Left ventricle myocardium inferior (tissue), 1 donor: ENCODE measurements around the gene GNG14. TPM values are rescaled to one million over a fixed set of nuclear protein-coding genes. Genes with fewer than 3 reads are reported as not detected.
A peak's percentile ranks its signal among the peaks of the same experiment; 100 is the strongest.

Source experiments
- DNase-seq: peaks from one replicate; pipeline ENCODE4 v3.0.0-alpha.2; 2020
- H3K27ac ChIP-seq: fragments of 200-600 bp; replicated peaks from 2 replicates; pipeline ENCODE4 v1.8.0; 2021
- H3K27me3 ChIP-seq: fragments of 200-600 bp; 2 replicates; pipeline ENCODE4 v1.8.0; 2021; ENCODE audit warnings: low read depth
- H3K36me3 ChIP-seq: fragments of 200-600 bp; 2 replicates; pipeline ENCODE4 v1.8.0; 2021
- H3K4me1 ChIP-seq: fragments of 200-600 bp; 2 replicates; pipeline ENCODE4 v1.8.0; 2021
- H3K4me3 ChIP-seq: fragments of 200-600 bp; 2 replicates; pipeline ENCODE4 v1.8.0; 2021; ENCODE audit warnings: mild to moderate bottlenecking, moderate library complexity
- H3K9me3 ChIP-seq: fragments of 200-600 bp; replicated peaks from 2 replicates; pipeline ENCODE4 v1.8.0; 2021
- intact Hi-C: fragments of 100-400 bp; cut with micrococcal nuclease; formaldehyde crosslinking; loops from one replicate; pipeline ENCODE4 v1.11.0; 2022
- total RNA-seq: library from RNA; stranded (reverse); fragmentation: NEBNext Ultra II Directional; extraction: Animal tissue kit (Norgen Biotek cat#: 25700); gene quantifications from one replicate; pipeline ENCODE4 v1.2.1, GENCODE V29; 2021
- TF ChIP-seq, protein P1 (sequence below): fragments of 200-600 bp; IDR thresholded peaks from 2 replicates; pipeline ENCODE4 v1.8.0; 2021; ENCODE audit warnings: antibody characterized with exemption, mild to moderate bottlenecking, borderline replicate concordance
- donor health status: DM: no; HTN: yes; CAD: no; lungs with severe emphysema.

The GNG14 gene
- total RNA-seq, 1 donor from 2014 or later, result not detected

- Histone ChIP-seq H3K27ac (no peak overlapping the region), H3K9me3 (no peaks in the 10 kb centered on the region), H3K4me1 (peaks cover 45% of the 10 kb centered on the region), H3K4me3 (no peak overlapping the region), H3K36me3 (peaks cover 46% of the 10 kb centered on the region), H3K27me3 (no peaks in the 10 kb centered on the region)
- intact Hi-C loops, result no loop called here
- DNase-seq, result no peak
- TF ChIP-seq, protein P1, sequence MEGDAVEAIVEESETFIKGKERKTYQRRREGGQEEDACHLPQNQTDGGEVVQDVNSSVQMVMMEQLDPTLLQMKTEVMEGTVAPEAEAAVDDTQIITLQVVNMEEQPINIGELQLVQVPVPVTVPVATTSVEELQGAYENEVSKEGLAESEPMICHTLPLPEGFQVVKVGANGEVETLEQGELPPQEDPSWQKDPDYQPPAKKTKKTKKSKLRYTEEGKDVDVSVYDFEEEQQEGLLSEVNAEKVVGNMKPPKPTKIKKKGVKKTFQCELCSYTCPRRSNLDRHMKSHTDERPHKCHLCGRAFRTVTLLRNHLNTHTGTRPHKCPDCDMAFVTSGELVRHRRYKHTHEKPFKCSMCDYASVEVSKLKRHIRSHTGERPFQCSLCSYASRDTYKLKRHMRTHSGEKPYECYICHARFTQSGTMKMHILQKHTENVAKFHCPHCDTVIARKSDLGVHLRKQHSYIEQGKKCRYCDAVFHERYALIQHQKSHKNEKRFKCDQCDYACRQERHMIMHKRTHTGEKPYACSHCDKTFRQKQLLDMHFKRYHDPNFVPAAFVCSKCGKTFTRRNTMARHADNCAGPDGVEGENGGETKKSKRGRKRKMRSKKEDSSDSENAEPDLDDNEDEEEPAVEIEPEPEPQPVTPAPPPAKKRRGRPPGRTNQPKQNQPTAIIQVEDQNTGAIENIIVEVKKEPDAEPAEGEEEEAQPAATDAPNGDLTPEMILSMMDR, result no peak
These were observed 43.5 kb downstream of the GNG14 start for GRCh38 chr19:12731337-12731736.

DNA sequence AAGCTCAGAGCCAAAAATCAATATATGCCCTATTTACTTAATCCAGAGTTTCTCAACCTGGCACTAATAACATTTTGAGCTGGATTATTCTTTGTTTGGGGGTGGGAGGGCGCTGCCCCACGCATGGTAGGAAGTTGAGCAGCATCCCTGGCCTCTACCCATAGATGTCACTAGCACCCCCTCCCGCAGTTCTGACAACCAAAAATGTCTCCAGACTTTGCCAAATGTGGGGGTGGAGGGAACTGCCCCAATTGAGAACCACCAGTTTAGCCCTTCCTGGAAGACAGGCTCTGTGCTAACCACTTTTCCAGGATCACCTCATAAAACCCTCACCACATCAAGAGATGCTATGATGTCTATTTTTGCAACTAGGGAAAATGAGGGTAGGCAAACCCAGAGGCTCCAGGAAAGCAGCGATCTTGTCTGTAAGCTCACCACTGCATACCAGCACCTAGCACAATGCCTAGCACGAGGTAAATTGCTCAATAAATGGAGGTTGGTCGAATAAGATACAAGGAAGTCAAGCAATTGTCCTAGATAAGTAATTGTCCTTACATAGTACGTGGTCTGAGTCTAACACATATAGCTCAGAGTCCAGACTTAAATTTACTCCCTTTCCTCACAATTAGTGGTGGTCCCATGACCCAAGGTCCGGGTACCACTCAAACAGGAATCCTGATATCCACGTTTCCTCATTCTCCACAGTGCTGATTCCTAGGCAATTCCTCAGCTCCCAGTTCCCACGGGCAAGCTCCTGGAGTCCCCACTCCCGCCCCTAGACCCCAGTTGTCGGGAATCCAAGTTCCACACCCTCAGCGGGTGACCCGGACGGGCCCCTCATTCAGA, 45.8 kb downstream of the GNG14 start:
- peak overlapping the region; percentile 97 for H3K27ac ChIP-seq
- H3K36me3 ChIP-seq, result peaks cover 41% of the 10 kb centered on the region
- H3K4me1 ChIP-seq, result peaks cover 62% of the 10 kb centered on the region
- DNase-seq, result no peak
- intact Hi-C loops, result no loop called here
- H3K9me3 ChIP-seq, result no peaks in the 10 kb centered on the region
- H3K4me3 ChIP-seq, result peak overlapping the region; percentile 99
- TF ChIP-seq, protein P1, result no peak
- H3K27me3 ChIP-seq, result no peaks in the 10 kb centered on the region

GRCh38 chr19:12736995-12737834, 49.4 kb downstream of the GNG14 start, which contains the start of gene GET3:
GET3 (plus strand) TSS chr19:12737497; CDS start chr19:12737506, 9 bp downstream.
- DNase-seq, result peak; percentile 85
- Histone ChIP-seq H3K4me1 (peaks cover 50% of the 10 kb centered on the region), H3K27me3 (no peaks in the 10 kb centered on the region), H3K27ac (peak within 1 kb of the TSS; percentile 94), H3K36me3 (peaks cover 43% of the 10 kb centered on the region), H3K4me3 (peak within 1 kb of the TSS; percentile 86), H3K9me3 (no peaks in the 10 kb centered on the region)
- intact Hi-C loops, result no loop called here
- TF ChIP-seq, protein P1, result no peak

DNA sequence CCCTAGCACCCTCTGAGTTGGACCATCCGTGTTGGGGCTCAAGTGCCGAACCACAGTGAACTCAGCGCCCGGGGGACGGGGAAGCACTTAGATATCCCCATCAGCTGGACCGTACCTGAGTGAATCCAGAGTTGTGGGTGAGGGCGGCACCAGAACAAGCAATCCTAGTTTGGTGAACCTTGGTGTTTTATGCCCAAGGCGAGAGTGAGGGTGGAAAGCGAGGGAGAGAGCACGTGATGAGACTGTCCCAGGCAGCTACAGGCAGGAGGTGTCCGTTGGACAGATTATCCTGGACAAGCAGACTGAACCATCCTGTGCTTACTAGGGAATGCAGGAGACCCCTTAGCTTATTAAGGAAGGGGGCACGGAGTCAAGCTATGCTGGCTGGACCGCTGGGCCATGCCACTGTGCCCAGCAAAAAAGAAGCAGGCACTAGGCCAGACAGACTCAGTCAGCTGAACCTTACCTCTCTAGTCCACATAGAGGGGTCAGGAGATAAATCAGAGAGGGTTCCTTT, 50.1 kb downstream of the GNG14 start:
- no peaks in the 10 kb centered on the region for H3K9me3 ChIP-seq
- no peak for DNase-seq
- H3K4me1 ChIP-seq, result peaks cover 43% of the 10 kb centered on the region
- TF ChIP-seq, protein P1, result no peak
- no peaks in the 10 kb centered on the region for H3K27me3 ChIP-seq
- intact Hi-C loops, result no loop called here
- H3K27ac ChIP-seq, result peak overlapping the region; percentile 94
- H3K4me3 ChIP-seq, result peak overlapping the region; percentile 86
- peaks cover 46% of the 10 kb centered on the region for H3K36me3 ChIP-seq

Other genes with a start within 250 kb of the GNG14 start
- gene ZNF443, start 247.0 kb upstream of the GNG14 start, total RNA-seq, result 2.3 TPM
- gene ZNF709, start 203.2 kb upstream of the GNG14 start, total RNA-seq, result 1.1 TPM
- gene ZNF564, start 136.5 kb upstream of the GNG14 start, total RNA-seq, result 11.1 TPM
- gene ZNF490, start 77.2 kb upstream of the GNG14 start, total RNA-seq, result 4.1 TPM
- 15.4 TPM for gene ZNF791, start 77.1 kb upstream of the GNG14 start, total RNA-seq
- 26.7 TPM for gene MAN2B1, start 21.3 kb upstream of the GNG14 start, total RNA-seq
- gene WDR83, start 21.2 kb upstream of the GNG14 start, total RNA-seq, result 8.4 TPM
- 50.8 TPM for gene DHPS, start 6.1 kb upstream of the GNG14 start, total RNA-seq
- gene FBXW9, start 8.6 kb downstream of the GNG14 start, total RNA-seq, result 1.8 TPM
- gene TNPO2, start 35.9 kb downstream of the GNG14 start, total RNA-seq, result 33.1 TPM
- gene TRIR, start 46.7 kb downstream of the GNG14 start, total RNA-seq, result 122 TPM
- 65.1 TPM for gene GET3, start 49.5 kb downstream of the GNG14 start, total RNA-seq
- gene BEST2, start 63.8 kb downstream of the GNG14 start, total RNA-seq, result not detected
- gene HOOK2, start 87.6 kb downstream of the GNG14 start, total RNA-seq, result 66.3 TPM
- gene JUNB, start 103.5 kb downstream of the GNG14 start, total RNA-seq, result 26.7 TPM
- 700 TPM for gene PRDX2, start 113.8 kb downstream of the GNG14 start, total RNA-seq
- 2.7 TPM for gene THSD8, start 114.1 kb downstream of the GNG14 start, total RNA-seq
- gene RNASEH2A, start 118.6 kb downstream of the GNG14 start, total RNA-seq, result 2.5 TPM
- not detected for gene RTBDN, start 146.6 kb downstream of the GNG14 start, total RNA-seq
- gene MAST1, start 150.5 kb downstream of the GNG14 start, total RNA-seq, result not detected
- gene DNASE2, start 193.5 kb downstream of the GNG14 start, total RNA-seq, result 19.7 TPM
- gene KLF1, start 199.2 kb downstream of the GNG14 start, total RNA-seq, result not detected
- 41.8 TPM for gene GCDH, start 203.2 kb downstream of the GNG14 start, total RNA-seq
- not detected for gene SYCE2, start 231.3 kb downstream of the GNG14 start, total RNA-seq
- 37.8 TPM for gene FARSA, start 245.7 kb downstream of the GNG14 start, total RNA-seq